ENCODE measurements around the gene ITIH5.

- TF ChIP-seq, protein P1, sequence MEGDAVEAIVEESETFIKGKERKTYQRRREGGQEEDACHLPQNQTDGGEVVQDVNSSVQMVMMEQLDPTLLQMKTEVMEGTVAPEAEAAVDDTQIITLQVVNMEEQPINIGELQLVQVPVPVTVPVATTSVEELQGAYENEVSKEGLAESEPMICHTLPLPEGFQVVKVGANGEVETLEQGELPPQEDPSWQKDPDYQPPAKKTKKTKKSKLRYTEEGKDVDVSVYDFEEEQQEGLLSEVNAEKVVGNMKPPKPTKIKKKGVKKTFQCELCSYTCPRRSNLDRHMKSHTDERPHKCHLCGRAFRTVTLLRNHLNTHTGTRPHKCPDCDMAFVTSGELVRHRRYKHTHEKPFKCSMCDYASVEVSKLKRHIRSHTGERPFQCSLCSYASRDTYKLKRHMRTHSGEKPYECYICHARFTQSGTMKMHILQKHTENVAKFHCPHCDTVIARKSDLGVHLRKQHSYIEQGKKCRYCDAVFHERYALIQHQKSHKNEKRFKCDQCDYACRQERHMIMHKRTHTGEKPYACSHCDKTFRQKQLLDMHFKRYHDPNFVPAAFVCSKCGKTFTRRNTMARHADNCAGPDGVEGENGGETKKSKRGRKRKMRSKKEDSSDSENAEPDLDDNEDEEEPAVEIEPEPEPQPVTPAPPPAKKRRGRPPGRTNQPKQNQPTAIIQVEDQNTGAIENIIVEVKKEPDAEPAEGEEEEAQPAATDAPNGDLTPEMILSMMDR (IDR thresholded peaks at IDR 0.05) = no peak
- no peak for TF ChIP-seq POLR2A (IDR thresholded peaks at IDR 0.05)
Measured at GRCh38 chr10:7541137-7542087, 125.4 kb downstream of the ITIH5 start.
